Fibroblast of villous mesenchyme (primary cell): ENCODE data around the gene CYFIP2. TPM values are rescaled to one million over a fixed set of nuclear protein-coding genes. Genes with fewer than 3 reads are reported as not detected.

Experiments
- DNase-seq: peaks from one replicate; pipeline ENCODE4 v3.0.0-alpha.2; 2010; ENCODE audit warnings: low read depth
- H3K4me3 ChIP-seq: 2 replicates; pipeline ENCODE4 v1.5.1; 2011; ENCODE audit warnings: low read depth, mild to moderate bottlenecking, low read length
- total RNA-seq: library from RNA; depleted of rRNA; stranded (reverse); fragments of >200 nt; gene quantifications from 2 replicates; pipeline ENCODE4 v1.2.3, GENCODE V29; 2012
- TF ChIP-seq, protein P1 (sequence below): IDR thresholded peaks from 2 replicates; pipeline ENCODE4 v1.5.1; 2012; ENCODE audit warnings: low read depth, mild to moderate bottlenecking, low read length; ENCODE audit not compliant: insufficient read depth

Gene CYFIP2
- total RNA-seq, 1 donor: 13.4 TPM

DNA sequence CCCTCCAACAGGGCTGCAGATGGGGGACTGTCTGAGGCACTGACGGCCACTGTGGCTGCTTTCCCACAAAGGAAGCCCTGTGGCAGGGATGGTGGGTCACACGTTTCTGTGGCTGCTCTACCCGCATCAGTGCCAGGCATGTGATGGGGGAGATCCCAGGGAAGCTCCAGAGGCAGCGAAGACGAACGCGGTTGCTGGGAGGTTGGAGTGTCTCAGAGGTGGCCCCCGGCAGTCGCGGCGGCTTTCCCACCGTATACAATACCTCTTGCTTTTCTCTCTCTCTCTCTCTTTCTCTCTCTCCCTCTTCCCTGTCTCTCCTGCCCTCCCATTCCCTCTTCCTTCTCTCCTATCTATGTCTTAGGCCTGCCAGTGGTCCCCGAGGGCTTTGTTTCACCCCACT lies 56.7 kb downstream of the CYFIP2 start:
- TF ChIP-seq, protein P1, sequence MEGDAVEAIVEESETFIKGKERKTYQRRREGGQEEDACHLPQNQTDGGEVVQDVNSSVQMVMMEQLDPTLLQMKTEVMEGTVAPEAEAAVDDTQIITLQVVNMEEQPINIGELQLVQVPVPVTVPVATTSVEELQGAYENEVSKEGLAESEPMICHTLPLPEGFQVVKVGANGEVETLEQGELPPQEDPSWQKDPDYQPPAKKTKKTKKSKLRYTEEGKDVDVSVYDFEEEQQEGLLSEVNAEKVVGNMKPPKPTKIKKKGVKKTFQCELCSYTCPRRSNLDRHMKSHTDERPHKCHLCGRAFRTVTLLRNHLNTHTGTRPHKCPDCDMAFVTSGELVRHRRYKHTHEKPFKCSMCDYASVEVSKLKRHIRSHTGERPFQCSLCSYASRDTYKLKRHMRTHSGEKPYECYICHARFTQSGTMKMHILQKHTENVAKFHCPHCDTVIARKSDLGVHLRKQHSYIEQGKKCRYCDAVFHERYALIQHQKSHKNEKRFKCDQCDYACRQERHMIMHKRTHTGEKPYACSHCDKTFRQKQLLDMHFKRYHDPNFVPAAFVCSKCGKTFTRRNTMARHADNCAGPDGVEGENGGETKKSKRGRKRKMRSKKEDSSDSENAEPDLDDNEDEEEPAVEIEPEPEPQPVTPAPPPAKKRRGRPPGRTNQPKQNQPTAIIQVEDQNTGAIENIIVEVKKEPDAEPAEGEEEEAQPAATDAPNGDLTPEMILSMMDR: no peak
- no peak for DNase-seq
- H3K4me3 ChIP-seq: no peak overlapping the region

DNA sequence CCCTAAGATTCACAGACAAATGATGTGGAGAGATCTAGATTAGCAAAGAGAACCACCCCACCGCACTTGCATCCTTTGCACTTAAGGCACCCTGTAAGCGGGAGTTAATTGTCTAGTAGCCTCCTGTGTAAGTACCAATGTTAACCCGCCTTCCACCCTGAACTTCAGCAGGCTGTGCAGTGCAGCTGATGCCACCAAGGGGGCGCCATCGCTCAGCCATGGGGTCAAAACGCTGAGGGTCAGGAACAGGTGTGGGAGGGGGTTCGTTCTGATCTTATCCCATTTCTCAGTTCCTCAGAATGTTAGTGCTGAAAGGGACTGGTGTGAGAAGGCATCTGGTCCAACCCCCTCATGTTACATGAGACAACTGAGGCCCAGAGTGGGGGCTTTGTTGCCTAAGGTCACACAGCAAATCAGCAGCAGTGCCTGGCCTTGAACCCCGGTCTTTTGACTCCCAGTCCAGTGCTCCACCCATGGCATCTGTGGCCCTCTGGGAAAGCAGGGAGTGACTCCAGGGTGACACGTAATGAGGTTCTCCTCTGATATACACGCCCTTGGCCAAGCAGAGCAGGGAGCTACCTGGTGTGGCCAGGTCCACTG lies 57.3 kb downstream of the CYFIP2 start:
- TF ChIP-seq, protein P1: no peak
- H3K4me3 ChIP-seq: no peak overlapping the region
- DNase-seq: no peak

DNA sequence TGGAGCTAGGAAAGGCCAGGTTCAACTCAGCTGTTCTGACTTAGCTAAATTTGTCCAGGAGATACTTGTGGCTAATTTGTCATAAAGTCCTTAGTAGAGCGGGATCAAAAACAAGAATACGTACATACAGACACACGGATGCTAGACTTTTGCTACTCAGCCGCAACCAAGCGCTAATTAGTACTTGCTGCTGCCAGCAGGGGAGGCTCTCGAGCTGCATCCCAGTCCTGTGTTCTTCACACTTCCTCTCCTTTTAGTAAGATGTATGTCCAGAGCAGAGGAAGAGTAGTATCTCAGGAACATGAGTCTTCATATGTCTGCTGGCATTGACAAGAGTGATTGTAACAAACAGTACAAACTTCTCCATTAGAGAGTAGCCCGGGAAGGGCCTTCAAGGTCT lies 58.3 kb downstream of the CYFIP2 start:
- no peak overlapping the region for H3K4me3 ChIP-seq
- TF ChIP-seq, protein P1: peak; percentile 46

DNA sequence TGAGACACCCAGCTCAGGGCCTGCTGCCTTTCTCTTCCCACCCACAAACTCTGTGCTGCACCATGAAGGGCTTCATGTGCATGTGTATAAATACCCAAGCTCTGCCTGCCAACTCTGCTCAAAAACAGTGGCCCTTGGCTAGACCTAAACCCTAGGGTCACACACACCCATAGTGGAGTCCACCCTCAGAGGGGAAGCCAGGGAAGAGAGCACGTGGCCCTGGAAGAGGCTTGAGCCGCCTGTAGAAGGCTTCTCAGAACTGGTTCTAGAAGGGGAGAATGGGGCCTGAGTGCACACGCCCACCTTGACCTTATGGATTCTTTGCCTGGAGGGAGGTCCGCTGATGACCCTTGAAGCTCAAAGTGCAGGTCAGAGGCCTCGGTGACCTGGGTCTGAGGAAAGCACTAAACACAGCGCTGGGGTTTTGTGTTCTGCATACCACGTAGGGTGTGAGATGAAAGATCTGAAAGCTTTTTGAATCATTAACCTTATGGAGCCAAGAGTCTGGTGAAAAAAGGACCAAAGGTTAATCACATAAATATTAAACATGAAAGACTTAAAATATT lies 60.6 kb downstream of the CYFIP2 start:
- no peak overlapping the region for H3K4me3 ChIP-seq
- no peak for DNase-seq
- TF ChIP-seq, protein P1: no peak

More for the DNA sequence above, 58.3 kb downstream of the CYFIP2 start:
- DNase-seq: no peak

DNA sequence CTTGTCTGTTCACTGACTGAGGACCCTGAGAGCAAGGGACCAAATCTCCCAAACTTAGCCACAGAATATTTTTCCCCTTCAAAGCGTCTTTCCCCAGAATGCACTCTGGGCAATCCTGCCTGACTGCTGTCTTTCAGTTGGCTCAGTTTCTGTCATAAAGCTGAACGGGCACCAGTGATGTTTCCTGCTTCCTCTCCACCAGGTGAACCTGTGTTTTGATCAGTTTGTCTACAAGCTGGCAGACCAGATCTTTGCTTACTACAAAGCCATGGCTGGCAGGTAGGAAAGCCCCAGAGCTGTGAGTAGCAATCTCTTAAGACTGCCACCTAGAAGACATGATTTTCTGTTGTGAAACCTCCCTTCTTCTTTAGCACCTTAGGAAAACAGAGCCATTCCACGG lies 61.8 kb downstream of the CYFIP2 start:
- peak overlapping the region; percentile 40 for H3K4me3 ChIP-seq
- TF ChIP-seq, protein P1: no peak
- no peak for DNase-seq

DNA sequence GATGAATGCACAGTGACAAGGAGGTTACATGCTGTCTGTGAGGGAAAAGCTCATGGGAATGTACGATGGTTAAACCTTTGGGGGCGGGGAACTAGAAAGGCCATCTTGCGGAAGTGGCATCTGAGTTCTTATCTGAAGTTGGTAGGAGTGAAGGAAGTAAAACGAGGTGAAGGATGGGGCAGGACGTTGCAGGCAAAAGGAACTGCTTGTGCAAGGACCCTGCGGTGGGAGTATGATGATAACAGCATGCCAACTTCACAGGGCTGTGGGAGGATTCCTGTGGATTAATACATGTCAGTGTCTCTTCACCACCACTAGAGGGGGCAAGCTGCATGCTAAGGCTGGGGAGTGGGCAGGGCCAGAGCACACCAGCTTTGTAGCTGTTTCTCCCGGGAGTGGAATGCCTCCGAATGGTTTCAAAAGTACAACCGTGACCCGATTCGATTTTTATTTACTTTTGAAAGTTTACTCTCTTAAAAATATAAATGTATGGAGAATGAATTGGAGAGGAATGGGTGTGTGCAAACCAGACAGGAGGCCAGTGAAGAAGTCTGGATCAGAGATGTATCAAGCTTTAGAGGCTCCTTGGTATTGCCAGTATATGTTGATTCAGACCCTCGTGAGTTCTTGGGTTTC lies 62.5 kb downstream of the CYFIP2 start:
- peak overlapping the region; percentile 40 for H3K4me3 ChIP-seq
- peak; percentile 89 for DNase-seq
- TF ChIP-seq, protein P1: peak; percentile 96
